Measurements from ENCODE around the gene NT5C3B. TPM values are rescaled to one million over a fixed set of nuclear protein-coding genes. Genes with fewer than 3 reads are reported as not detected.

Gene NT5C3B
- total RNA-seq, 1 donor = 69.8 TPM

- H3K4me2 ChIP-seq (ENCODE audit: insufficient read depth, low read length) = peak overlapping the region; percentile 23
- peak; percentile 95 for DNase-seq (ENCODE audit: insufficient read length, low spot score, missing footprints)
- H3K27ac ChIP-seq (ENCODE audit: low read depth, low read length) = no peak overlapping the region
- H2AFZ ChIP-seq (ENCODE audit: low read length) = no peak overlapping the region
- no peak overlapping the region for H3K4me3 ChIP-seq (ENCODE audit: insufficient read depth, low read length)
- peaks cover 10% of the 10 kb centered on the region for H3K27me3 ChIP-seq (ENCODE audit: insufficient read depth, low read length)
- H3K4me1 ChIP-seq (ENCODE audit: insufficient read depth, low read length) = peaks cover 10% of the 10 kb centered on the region
- TF ChIP-seq, protein P1, sequence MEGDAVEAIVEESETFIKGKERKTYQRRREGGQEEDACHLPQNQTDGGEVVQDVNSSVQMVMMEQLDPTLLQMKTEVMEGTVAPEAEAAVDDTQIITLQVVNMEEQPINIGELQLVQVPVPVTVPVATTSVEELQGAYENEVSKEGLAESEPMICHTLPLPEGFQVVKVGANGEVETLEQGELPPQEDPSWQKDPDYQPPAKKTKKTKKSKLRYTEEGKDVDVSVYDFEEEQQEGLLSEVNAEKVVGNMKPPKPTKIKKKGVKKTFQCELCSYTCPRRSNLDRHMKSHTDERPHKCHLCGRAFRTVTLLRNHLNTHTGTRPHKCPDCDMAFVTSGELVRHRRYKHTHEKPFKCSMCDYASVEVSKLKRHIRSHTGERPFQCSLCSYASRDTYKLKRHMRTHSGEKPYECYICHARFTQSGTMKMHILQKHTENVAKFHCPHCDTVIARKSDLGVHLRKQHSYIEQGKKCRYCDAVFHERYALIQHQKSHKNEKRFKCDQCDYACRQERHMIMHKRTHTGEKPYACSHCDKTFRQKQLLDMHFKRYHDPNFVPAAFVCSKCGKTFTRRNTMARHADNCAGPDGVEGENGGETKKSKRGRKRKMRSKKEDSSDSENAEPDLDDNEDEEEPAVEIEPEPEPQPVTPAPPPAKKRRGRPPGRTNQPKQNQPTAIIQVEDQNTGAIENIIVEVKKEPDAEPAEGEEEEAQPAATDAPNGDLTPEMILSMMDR (IDR thresholded peaks at IDR 0.05; ENCODE audit: extremely low read depth, low read depth, low read length) = no peak
- H3K79me2 ChIP-seq (ENCODE audit: insufficient read depth, low read length) = no peaks in the 10 kb centered on the region
- no peaks in the 10 kb centered on the region for H3K36me3 ChIP-seq (ENCODE audit: insufficient read depth, low read length)
- no peaks in the 10 kb centered on the region for H4K20me1 ChIP-seq (ENCODE audit: insufficient read depth, low read length)
- H3K9me3 ChIP-seq (ENCODE audit: low read depth, low read length) = no peaks in the 10 kb centered on the region
Measured at GRCh38 chr17:41784207-41784744, 51.8 kb downstream of the NT5C3B start.

DNA sequence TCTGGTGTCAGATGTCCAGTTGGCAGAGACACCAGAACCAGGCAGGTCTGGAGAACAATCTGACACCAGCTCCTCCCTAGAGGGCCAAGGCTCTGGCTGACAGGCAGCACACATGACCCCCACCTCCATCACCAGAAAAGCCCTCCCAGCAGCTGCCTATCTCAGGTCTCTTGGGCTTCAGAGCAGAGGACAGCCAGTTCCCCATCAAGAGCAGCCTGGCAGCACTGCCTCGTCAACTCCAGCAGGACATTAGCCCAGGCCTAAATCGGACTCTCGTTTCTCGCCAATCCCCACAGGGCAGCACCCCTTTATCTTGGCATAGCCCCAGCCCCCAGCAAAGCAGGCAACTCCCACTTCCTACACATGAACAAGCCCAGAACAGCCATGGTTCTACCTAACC, 53.9 kb downstream of the NT5C3B start:
- Histone ChIP-seq H3K79me2 (ENCODE audit: insufficient read depth, low read length) (no peaks in the 10 kb centered on the region), H2AFZ (ENCODE audit: low read length) (no peak overlapping the region), H3K4me2 (ENCODE audit: insufficient read depth, low read length) (no peak overlapping the region), H3K9me3 (ENCODE audit: low read depth, low read length) (no peaks in the 10 kb centered on the region), H3K4me1 (ENCODE audit: insufficient read depth, low read length) (peaks cover 20% of the 10 kb centered on the region), H3K27ac (ENCODE audit: low read depth, low read length) (no peak overlapping the region), H3K27me3 (ENCODE audit: insufficient read depth, low read length) (peaks cover 10% of the 10 kb centered on the region), H3K36me3 (ENCODE audit: insufficient read depth, low read length) (no peaks in the 10 kb centered on the region), H3K4me3 (ENCODE audit: insufficient read depth, low read length) (no peak overlapping the region), H4K20me1 (ENCODE audit: insufficient read depth, low read length) (peaks cover 2% of the 10 kb centered on the region)
- DNase-seq (ENCODE audit: insufficient read length, low spot score, missing footprints) = peak; percentile 66
- TF ChIP-seq, protein P1 (IDR thresholded peaks at IDR 0.05; ENCODE audit: extremely low read depth, low read depth, low read length) = no peak

DNA sequence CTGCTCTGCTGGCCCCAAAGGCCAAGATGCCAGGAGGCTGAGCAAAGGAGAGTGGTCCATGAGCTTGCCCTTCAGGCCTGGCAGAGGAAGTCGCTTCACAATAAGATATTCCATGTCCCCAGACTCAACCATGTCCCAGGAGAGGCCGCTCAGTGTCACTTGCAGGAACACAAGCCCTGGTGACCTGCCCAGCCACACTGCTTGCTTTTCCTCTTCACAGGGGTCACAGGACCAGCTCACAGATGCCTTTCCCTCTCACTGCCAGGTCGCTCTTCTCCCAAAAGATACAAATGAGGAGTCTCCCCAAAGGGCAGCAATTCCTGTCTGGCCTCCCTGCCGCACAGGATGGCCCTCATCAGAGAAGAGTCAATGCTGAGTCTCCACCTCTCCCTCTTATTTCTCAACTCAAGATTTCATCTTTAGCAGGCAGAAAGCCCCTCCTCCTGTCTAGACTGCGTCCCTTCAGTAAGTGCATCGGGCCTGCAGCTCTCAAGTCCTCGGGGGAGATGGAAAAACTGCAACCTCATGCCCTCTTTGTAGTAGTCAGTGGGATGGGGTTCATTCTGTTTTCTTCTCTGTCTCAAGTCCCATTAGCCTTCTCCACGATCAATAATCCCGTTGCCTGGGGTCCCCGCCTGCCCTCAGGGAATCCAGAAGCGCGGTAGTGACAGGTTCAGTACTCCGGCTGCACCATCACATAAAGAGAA, 54.5 kb downstream of the NT5C3B start:
- Histone ChIP-seq H3K4me2 (ENCODE audit: insufficient read depth, low read length) (no peak overlapping the region), H3K36me3 (ENCODE audit: insufficient read depth, low read length) (no peaks in the 10 kb centered on the region), H3K27me3 (ENCODE audit: insufficient read depth, low read length) (peaks cover 10% of the 10 kb centered on the region), H3K4me3 (ENCODE audit: insufficient read depth, low read length) (no peak overlapping the region), H2AFZ (ENCODE audit: low read length) (no peak overlapping the region), H3K27ac (ENCODE audit: low read depth, low read length) (no peak overlapping the region), H3K4me1 (ENCODE audit: insufficient read depth, low read length) (peaks cover 23% of the 10 kb centered on the region), H3K79me2 (ENCODE audit: insufficient read depth, low read length) (no peaks in the 10 kb centered on the region), H3K9me3 (ENCODE audit: low read depth, low read length) (no peaks in the 10 kb centered on the region), H4K20me1 (ENCODE audit: insufficient read depth, low read length) (peaks cover 4% of the 10 kb centered on the region)
- DNase-seq (ENCODE audit: insufficient read length, low spot score, missing footprints) = peak; percentile 41
- TF ChIP-seq, protein P1 (IDR thresholded peaks at IDR 0.05; ENCODE audit: extremely low read depth, low read depth, low read length) = no peak

DNA sequence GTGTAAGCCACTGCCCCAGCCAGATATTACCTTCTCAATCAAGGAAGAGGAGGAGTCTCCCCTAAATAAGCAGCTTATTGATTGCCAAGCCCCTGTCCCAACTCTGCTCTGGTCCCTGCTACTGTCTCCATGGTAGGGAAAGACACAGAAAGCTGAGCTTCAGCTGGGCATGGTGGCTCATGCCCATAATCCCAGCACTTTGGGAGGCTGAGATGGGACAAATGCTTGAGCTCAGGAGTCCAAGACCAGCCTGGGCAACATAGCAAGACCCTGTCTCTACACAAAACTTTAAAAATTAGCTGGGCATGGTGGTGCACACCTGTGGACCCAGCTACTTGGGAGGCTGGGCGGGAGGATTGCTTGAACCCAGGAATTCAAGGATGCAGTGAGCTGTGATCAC, 56.1 kb downstream of the NT5C3B start:
- peaks cover 18% of the 10 kb centered on the region for H3K4me1 ChIP-seq (ENCODE audit: insufficient read depth, low read length)
- no peaks in the 10 kb centered on the region for H3K36me3 ChIP-seq (ENCODE audit: insufficient read depth, low read length)
- H3K27ac ChIP-seq (ENCODE audit: low read depth, low read length) = no peak overlapping the region
- no peak overlapping the region for H3K4me3 ChIP-seq (ENCODE audit: insufficient read depth, low read length)
- H3K79me2 ChIP-seq (ENCODE audit: insufficient read depth, low read length) = no peaks in the 10 kb centered on the region
- H3K4me2 ChIP-seq (ENCODE audit: insufficient read depth, low read length) = no peak overlapping the region
- no peak overlapping the region for H2AFZ ChIP-seq (ENCODE audit: low read length)
- no peak for DNase-seq (ENCODE audit: insufficient read length, low spot score, missing footprints)
- TF ChIP-seq, protein P1 (IDR thresholded peaks at IDR 0.05; ENCODE audit: extremely low read depth, low read depth, low read length) = no peak
- H4K20me1 ChIP-seq (ENCODE audit: insufficient read depth, low read length) = peaks cover 4% of the 10 kb centered on the region
- H3K9me3 ChIP-seq (ENCODE audit: low read depth, low read length) = no peaks in the 10 kb centered on the region
- H3K27me3 ChIP-seq (ENCODE audit: insufficient read depth, low read length) = no peaks in the 10 kb centered on the region
